ENCODE results near the gene PICALM. TPM values are rescaled to one million over a fixed set of nuclear protein-coding genes. Genes with fewer than 3 reads are reported as not detected.
"Not testable (repeated sequence)": the region's sequence is repeated elsewhere in the genome, so short reads cannot be mapped to it uniquely, and the experiment has no call there.

PICALM gene
- total RNA-seq, 1 experiment from 2014 or later = 211 TPM

- DNase-seq (ENCODE audit: low read depth) = no peak
Measured at GRCh38 chr11:85977751-85978160, 91.1 kb downstream of the PICALM start.

- DNase-seq (ENCODE audit: low read depth) = no peak
Measured at GRCh38 chr11:85976525-85976924, 92.4 kb downstream of the PICALM start.

GRCh38 chr11:85974122-85974521 is 94.8 kb downstream of the PICALM start:
- DNase-seq (ENCODE audit: low read depth) = no peak

GRCh38 chr11:85970593-85970992 is 98.3 kb downstream of the PICALM start:
- DNase-seq (ENCODE audit: low read depth) = no peak

GRCh38 chr11:85967457-85967856 is 101.4 kb downstream of the PICALM start:
- DNase-seq (ENCODE audit: low read depth) = no peak

- DNase-seq (ENCODE audit: low read depth) = no peak
Measured at GRCh38 chr11:85965202-85965601, 103.7 kb downstream of the PICALM start.

GRCh38 chr11:85961930-85962363 is 106.9 kb downstream of the PICALM start:
- peak; percentile 19 for DNase-seq (ENCODE audit: low read depth)

GRCh38 chr11:85961130-85961529 is 107.8 kb downstream of the PICALM start:
- no peak for DNase-seq (ENCODE audit: low read depth)

- no peak for DNase-seq (ENCODE audit: low read depth)
Measured at GRCh38 chr11:85960678-85961077, 108.2 kb downstream of the PICALM start.

GRCh38 chr11:85955531-85955930 is 113.4 kb downstream of the PICALM start:
- DNase-seq (ENCODE audit: low read depth) = peak; percentile 53

DNA sequence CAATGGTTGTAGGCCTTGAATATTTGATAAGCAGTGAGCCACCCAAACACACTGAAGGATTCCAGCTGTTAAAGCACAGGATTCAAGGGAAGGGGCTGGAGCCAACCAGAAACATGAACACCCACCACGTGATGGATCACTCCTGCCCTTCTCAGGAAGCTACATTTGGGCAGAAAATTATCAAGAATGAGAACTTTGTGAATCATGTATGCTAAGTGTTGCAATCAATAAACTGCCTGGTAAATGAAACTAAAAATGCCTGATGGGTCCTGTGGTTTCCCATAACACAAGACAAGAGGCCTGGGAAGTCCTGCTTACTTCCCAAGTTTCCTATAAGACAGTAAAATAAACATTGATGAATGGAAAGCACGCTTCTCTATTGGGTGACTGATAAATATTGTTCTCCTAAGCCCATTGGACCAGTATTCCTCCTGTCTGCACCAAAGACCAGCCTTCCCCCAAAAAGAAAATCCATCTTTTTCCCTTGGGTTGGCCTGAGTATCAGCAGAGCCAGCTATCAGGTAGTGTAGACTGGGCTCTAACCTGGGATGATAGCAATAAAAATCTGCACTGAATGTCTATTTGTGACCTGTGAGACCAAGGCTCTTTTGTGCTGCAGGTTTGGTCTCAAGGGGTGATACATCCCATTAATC is 115.3 kb downstream of the PICALM start:
- peak; percentile 37 for DNase-seq (ENCODE audit: low read depth)

GRCh38 chr11:85952108-85952485 is 116.8 kb downstream of the PICALM start:
- not testable (repeated sequence) for DNase-seq (ENCODE audit: low read depth)

DNA sequence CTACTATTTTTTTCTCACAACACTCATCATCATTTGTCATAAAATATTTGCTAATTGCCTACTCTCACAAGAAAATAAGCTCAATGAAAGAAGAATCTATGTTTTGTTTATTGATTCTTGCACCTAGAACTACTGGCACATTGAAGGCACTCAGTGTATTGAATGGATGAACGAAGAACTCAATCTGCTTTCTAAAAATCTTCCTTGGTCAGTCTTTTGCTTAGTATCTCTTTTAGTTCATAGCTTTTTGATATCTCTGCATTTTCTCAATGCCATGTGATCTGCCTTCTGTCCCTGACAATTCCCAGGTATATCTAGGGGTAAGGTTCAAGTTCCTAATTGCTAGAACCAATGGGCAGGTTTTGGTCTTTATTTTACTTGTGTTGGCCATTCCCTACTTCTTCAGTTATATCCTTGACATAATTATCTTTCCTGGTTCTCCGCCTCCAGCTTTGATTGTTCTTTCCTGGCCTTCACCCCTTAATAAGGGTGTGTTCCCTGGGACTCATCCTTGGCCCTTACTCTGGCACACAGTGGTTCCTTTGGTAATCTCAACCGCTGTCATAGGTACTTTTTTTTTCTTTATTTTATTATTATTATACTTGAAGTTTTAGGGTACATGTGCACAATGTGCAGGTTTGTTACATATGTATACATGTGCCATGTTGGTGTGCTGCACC is 117.3 kb downstream of the PICALM start:
- no peak for DNase-seq (ENCODE audit: low read depth)

GRCh38 chr11:85951049-85951405 is 117.9 kb downstream of the PICALM start:
- DNase-seq (ENCODE audit: low read depth) = no peak

- DNase-seq (ENCODE audit: low read depth) = no peak
Measured at GRCh38 chr11:85950317-85951048, 118.4 kb downstream of the PICALM start.

DNA sequence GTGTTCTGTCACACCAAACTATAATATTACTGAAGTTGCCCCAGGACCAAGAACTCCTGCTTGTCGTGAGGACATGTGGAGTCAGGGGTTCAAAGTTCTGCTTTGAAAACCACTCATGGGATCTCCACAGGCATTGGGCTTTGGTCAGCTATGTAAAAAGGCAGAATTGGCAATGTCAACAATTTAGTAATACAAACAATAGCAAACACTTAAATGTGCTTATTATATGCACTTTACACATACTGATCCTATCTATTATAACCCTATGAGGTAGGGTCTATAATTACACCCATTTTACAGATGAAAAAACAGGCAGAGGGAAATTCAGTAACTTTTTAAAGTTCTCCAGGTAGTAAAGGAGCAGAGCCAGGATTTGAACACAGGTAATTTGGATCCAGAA is 119.1 kb downstream of the PICALM start:
- no peak for DNase-seq (ENCODE audit: low read depth)

GRCh38 chr11:85948884-85949283 is 120.0 kb downstream of the PICALM start:
- no peak for DNase-seq (ENCODE audit: low read depth)

DNA sequence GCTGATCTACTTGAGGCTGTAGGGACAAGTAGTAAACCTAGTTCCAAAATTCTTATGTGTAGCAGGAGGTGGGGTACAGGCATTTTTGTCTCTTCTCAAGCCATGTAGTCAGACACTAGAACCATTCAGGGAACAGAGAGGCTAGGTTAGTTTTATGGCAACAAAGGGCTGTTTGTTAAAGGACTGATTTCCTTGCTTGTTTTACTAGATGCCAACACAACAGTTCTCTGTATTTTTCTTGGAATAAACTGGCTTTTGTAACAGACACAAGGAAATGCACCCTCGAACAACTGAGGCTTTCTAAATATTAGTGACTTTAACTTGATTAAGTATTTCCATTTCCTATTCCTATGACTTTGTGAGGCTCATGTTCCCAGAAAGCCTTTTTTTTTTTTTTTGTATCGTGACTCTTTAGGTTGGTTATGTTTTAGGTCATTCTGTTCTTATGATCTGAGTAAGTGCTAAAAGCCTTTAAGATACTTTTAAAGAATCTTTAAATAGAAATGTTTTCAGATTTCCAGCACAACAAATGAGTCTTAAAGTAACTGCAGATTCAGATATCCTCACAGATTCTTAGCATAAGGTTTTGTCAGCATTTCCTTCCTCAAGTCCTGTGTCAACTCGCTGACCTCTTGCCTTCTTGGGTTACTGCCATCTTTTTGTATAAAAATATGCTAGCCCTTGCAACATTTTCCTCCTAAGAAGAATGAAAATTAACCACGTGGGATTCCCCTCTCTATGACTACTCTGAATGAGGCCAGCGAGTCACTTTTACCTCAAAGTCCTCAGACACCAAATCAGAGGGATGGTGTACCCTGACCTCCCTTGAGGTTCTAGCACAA is 121.2 kb downstream of the PICALM start:
- DNase-seq (ENCODE audit: low read depth) = peak; percentile 66

- DNase-seq (ENCODE audit: low read depth) = peak; percentile 19
Measured at GRCh38 chr11:85946221-85946620, 122.7 kb downstream of the PICALM start.

GRCh38 chr11:85945788-85946187 is 123.1 kb downstream of the PICALM start:
- DNase-seq (ENCODE audit: low read depth) = no peak

DNA sequence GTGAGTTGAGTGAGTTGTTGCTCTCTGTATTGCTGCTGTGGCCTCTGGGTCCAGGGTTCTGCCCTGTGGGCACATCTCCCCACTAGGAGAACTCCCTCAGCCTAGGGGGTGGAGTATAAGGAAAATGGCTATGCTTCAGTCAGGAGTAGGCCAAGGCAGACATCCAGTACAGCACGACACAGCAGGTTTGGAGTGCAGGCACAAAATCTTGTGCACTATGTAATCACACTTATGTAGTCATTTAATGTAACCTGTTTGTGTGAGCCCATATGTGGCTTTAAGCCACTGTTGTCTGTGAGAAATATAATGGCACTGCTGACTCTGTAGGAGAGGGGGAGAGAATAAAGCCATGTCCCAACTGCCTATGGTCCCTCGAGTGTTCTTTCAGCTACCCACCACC is 123.6 kb downstream of the PICALM start:
- DNase-seq (ENCODE audit: low read depth) = no peak

DNA sequence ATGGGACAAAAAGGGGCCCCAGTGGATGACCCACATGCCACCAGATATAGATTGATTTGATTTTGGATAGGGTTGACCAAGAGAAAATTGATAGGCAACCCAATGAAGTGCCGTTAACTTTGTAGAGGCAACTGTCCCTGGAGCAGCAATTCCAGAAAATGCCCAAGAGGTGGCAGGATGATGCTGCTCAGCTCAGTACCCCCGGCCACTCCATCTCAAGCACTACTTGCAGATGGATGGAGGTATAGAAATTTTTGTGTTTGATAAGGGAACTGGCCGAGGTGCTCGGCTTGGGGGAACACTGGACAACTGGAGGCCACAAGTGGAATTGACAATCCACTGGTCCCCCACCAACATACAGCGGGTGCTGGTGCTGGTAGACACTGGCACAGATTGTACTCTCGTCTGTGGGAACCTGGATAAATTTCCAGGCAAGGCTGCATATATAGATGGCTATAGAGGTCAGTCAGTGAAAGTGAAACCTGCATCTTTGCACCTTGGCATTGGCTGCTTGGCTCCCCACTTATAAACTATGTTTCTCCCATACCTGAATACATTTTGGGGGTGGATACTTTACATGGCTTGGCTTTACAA is 127.4 kb downstream of the PICALM start:
- DNase-seq (ENCODE audit: low read depth) = peak; percentile 68

Data from RPMI7951 (cell line).